Loucy (cell line): Measurements from ENCODE around the gene PLIN5.

ENCODE experiments used
- EZH2phosphoT487 ChIP-seq: fragments of 200-600 bp; IDR thresholded peaks from 2 replicates; pipeline ENCODE4 v1.6.1; 2018; ENCODE audit warnings: antibody characterized with exemption, mild to moderate bottlenecking, moderate library complexity, borderline replicate concordance
- TF ChIP-seq, protein P1 (sequence below): fragments of 200-600 bp; sonication (generic); conservative IDR thresholded peaks from 2 replicates; pipeline ENCODE4 v1.5.1; 2014; ENCODE audit warnings: mild to moderate bottlenecking, antibody characterized with exemption, low read length

DNA sequence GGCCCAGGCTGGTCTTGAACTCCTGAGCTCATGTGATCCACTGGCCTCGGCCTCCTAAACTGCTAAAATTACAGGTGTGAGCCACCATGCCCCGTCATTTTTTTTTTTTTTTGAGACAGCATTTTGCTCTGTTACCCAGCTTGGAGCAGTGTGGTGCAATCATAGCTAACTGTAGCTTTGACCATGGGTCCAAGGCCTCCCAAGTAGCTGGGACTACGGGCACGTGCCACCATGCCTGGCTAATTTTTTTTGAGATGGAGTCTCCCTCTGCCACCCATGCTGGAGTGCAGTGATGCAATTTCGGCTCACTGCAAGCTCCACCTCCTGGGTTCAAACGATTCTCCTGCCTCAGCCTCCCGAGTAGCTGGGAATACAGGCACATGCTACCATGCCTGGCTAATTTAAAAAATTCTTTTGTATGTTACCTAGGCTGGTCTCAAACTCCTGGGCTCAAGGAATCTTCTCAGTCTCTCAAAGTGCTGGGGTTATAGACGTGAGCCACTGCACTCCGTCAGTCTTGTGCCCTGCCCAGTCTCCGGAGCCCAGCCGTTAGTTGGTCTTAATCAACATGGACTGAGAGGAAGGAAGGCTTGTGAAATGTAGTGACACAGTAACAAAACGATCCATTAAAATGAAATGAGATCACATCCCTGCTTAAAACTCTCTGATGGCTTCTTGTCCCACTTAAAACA is 6.2 kb upstream of the PLIN5 start:
- TF ChIP-seq, protein P1, sequence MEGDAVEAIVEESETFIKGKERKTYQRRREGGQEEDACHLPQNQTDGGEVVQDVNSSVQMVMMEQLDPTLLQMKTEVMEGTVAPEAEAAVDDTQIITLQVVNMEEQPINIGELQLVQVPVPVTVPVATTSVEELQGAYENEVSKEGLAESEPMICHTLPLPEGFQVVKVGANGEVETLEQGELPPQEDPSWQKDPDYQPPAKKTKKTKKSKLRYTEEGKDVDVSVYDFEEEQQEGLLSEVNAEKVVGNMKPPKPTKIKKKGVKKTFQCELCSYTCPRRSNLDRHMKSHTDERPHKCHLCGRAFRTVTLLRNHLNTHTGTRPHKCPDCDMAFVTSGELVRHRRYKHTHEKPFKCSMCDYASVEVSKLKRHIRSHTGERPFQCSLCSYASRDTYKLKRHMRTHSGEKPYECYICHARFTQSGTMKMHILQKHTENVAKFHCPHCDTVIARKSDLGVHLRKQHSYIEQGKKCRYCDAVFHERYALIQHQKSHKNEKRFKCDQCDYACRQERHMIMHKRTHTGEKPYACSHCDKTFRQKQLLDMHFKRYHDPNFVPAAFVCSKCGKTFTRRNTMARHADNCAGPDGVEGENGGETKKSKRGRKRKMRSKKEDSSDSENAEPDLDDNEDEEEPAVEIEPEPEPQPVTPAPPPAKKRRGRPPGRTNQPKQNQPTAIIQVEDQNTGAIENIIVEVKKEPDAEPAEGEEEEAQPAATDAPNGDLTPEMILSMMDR = no peak
- no peak for TF ChIP-seq EZH2phosphoT487
